NCI-H187 treated with DMSO at 0.1 percent for 48 hours (cell line): Measurements from ENCODE around the gene SYT2.
A peak's percentile ranks its signal among the peaks of the same experiment; 100 is the strongest.

Experiments used
- DNase-seq: peaks from one replicate; lab custom pipeline; 2025; lab: John Stamatoyannopoulos, UW

The SYT2 gene

GRCh38 chr1:202704601-202705000 is 5.7 kb downstream of the SYT2 start:
- no peak for DNase-seq

GRCh38 chr1:202703191-202703590 is 7.1 kb downstream of the SYT2 start:
- no peak for DNase-seq

- no peak for DNase-seq
Observed at GRCh38 chr1:202702088-202702487, 8.2 kb downstream of the SYT2 start.

- DNase-seq, result no peak
Observed at GRCh38 chr1:202701200-202701599, 9.1 kb downstream of the SYT2 start.

DNA sequence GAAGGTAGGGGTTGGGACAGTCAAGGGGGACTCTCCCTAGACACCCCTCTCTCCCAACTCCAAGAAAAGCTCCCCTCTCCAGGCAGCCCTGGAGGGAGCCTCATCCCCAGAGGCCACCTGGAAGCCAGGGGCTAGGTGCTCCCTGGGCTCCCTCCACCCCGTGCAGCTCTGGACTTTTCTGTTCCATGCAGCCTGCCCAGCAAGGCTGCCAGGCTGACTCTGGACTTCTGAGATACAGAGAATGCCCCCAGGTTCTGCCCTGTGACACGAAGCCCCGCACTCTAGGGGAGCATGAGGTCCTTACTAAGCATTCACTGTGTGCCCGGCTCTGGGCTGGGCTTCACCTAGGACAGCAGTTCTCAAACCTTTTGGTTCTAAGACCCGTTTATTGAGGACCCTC is 10.2 kb downstream of the SYT2 start:
- no peak for DNase-seq

- no peak for DNase-seq
Observed at GRCh38 chr1:202698276-202698675, 12.0 kb downstream of the SYT2 start.

- no peak for DNase-seq
Observed at GRCh38 chr1:202697038-202697437, 13.2 kb downstream of the SYT2 start.

DNA sequence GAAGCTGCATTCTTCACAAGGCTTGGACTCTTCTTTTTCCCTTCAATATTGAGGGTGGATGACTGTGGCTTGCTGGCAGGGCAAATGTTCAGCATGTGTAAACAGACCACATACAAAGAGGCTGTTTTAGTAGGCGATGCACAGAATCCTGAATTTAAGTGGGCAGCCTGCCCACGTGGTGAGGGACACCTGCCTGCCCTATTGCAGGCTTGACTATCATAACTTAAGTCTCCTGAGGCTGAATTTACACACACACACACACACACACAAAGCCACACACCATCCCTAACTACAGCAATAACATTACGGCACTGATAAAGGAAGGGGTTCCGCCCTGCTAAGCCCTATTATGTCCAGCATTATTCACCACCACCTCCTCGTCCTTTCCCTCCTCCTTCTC is 15.9 kb downstream of the SYT2 start:
- peak; percentile 66 for DNase-seq

- no peak for DNase-seq
Observed at GRCh38 chr1:202692959-202693555, 17.2 kb downstream of the SYT2 start.

DNA sequence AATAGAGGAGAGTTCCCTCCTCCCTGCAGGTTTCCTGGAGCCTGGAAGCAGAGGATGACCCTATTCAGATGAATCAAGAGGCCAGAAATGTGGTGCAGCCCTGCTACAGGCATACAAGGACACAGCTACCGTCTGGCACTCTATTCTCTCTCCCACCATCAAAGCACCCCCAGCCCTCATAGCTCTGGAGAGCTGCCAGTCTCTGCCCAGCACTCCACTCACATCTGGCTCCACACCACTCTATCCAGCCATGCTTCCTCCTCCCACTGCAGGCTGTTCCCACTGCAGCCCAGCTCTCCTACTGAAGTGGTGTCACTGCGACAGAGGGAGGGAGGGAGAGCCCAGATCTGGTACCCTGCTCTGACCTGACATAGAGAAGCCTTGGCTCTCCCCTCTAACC is 18.4 kb downstream of the SYT2 start:
- peak; percentile 83 for DNase-seq

DNA sequence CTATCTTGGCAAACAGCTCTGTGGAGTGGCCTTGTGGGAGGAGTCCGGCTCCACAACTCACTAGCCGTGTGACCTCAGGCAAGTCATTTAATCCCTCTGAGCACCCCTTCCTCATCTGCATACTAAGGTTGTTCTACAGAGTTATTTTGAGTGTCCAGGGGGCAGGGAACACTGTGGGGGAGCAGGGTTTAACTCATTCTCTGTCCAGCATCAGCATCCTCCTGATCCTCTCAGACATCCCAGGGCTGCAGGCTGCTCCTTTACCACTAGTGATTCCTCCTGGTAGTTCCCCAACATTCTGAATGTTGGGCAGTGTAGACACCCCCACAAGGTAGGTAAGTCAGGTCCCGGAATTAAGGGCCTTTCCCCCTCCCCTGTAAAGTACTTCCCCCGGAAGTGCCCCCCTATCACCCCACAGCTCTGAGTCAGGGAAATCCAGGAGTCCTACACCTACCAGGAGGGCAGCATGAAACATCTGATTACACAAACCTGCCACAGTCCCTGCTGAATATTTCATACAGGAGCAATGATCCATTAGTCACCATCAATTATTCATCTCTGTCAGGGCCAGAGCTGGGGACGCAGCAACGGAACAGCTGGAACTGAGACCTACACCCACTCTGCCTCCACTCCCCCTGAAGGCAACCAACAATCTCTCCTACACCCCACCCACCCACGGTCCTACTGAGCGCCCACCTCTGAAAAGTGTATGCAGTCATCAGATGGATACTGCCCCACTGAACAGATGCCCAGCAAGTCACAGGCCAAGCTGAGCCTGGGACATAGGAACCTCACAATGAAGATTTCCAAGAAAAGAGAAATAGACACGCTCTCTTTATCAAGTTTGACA is 20.5 kb downstream of the SYT2 start:
- no peak for DNase-seq

- no peak for DNase-seq
Observed at GRCh38 chr1:202689082-202689481, 21.2 kb downstream of the SYT2 start.

DNA sequence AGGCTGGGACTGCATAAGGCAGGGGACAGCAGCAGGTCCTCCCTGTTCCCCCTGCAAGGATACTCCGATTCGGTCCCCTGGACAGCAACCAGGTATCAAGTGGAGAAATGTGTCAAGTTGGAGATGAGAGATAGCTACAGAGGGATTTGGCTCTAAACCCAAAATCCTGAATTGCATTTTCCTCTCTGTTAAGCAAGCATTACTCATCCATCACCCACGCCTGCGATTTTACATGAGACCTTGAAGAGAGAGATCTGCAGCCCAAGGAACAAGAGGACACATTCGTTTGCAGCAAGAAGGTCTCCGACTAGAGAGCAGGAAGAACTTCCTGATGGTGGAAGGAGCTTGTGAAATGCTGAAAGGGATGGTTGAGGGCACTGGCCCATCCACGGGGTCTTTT is 21.9 kb downstream of the SYT2 start:
- DNase-seq, result no peak

GRCh38 chr1:202687798-202688197 is 22.5 kb downstream of the SYT2 start:
- DNase-seq, result no peak

DNA sequence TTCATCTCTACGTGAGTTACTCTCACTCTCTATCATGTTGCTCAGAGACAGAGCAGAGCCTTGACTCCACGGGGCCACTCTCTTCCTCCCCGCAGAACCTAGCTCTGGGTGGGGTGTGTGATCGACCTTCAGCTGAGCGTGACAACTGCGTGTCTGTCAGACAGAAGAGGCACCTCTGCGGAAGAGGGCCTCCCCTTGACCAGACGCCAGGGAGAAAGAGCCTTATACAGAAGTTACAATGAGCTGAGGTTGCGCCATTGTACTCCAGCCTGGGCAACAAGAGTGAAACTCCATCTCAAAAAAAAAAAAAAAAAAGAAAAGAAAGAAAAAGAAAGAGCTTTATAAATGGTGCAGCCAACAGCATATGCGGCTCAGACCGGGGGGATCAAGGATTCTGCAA is 22.9 kb downstream of the SYT2 start:
- no peak for DNase-seq

DNA sequence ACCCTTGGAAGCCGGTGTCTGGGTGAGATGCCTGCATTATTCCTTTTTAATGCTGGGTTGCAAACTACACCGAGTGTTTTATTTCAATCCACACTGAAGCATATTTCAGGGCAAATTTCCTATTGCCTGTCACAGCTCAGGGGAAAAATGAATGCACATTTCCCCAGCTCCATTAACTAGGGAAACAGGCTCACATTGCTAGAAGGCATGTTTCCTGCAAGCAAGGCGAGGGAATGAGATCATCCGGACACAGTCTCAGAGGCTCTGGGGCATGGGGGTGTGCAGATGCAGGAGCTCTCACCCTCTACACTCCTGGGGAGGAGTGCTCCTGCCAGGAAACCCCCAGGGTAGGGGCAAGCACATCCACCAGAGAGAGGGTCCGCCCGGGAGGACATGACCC is 24.6 kb downstream of the SYT2 start:
- no peak for DNase-seq

DNA sequence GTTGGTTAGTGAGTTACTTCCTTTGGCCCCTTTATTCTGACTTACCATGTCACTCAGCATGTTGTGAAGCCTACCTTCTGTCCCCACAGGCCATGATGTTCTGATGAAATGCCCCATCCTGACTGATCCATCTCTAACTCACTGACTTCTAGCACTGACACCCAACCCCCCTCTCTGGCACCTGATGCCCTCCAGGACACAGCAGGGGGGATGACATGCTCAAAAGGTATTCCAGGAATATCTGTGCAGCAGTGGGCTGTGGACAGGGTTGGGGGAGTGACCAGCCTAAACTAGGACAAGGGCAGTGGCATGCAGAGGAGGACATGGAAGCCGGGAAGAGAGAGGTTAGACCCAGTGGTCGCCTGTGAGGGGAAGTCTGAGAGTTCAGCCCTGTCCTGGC is 25.5 kb downstream of the SYT2 start:
- no peak for DNase-seq

DNA sequence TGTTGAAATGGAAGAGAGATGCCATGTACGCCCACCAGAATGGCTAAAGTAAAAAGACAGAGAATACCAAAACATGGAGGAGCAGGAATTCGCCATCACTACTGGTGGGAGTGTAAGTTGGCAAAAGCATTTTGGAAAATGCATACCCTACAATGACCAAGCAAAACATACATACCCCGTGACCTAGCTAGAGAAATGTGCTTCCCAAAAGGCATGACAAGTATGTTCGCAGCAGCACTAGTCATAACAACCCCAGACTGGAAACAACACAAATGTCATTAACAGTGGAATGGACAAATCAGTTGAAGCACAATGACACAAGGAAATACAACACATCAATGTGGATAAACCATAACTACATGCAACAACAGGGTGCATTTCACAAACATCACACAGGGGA is 27.2 kb downstream of the SYT2 start:
- DNase-seq, result no peak

- no peak for DNase-seq
Observed at GRCh38 chr1:202682477-202682876, 27.8 kb downstream of the SYT2 start.

DNA sequence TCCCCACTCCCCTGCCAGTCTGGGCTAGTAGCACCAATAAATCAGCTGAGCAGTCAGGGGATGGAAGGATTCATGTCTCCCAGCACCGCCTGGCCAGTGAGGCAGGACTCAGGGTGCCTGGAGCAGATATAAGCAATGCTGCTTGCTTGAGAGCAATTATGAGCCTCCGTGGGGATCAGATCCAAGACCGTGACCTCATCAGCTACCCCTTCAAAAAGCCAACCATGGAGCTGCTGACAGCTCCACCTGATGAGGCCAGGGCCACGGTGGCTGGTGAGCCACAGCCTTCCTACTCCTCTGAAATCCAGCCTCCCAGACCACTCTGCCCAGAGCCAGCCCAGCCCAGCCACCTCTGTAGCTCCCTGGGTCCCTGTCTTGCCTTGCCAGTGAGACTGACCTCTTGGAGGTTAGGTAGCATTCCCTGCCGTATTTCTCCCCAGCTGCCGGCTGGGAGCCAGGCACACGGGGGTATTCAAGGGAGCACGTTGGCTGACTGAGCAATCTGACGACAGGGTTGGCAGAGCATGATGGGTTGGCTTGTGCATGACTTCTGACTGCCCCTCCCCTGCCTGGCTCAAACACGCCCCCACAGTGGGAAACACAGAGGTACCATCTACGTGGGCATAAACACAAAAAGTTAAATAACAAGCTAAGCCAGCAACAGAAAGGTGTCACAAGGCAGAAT is 28.4 kb downstream of the SYT2 start:
- no peak for DNase-seq

DNA sequence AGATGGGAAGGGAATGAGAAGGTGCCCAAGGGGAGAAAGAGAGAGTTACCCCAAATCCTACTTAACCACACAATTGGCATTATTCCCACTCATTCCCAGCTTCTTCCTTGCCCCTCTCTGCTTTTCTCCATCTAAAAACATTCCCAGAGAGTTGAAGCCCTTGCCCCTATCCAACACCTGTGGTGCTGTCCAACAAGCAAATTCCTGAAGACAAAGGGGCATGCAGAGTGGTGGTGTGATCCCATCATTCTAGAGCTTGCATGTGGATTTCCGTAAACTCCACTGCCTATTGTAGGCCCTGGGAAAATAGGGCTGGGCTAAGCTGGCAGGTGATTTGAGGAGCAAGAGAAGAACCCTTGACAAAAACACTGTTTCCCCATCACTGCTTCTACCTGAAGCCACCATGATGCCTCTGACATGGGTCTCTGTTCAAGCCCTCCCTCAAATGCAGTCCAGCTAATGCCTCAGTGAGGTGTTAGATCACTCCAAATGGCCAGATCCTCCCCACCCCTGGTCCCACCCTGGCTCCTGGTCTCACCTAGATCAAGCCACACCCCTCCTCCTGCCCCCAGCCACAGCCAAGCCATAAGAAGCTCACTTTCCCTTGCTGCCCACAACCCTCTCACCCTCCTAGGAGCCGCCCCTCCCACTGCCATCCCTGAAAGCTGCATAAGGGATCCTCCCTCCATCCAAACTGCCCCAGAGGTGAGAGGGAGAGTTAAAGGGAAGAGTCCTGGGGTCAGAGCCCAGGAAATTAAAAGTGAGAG is 29.5 kb downstream of the SYT2 start:
- DNase-seq, result no peak

GRCh38 chr1:202679406-202680177 is 30.7 kb downstream of the SYT2 start:
- DNase-seq, result no peak
